HG03139 (cell line): Measurements from ENCODE around the gene IQCE.
"Not testable (repeated sequence)": the region's sequence is repeated elsewhere in the genome, so short reads cannot be mapped to it uniquely, and the experiment has no call there.

Experiments
- ATAC-seq: cut with Tn5 transposase; IDR thresholded peaks from one replicate; pipeline ENCODE4 v1.9.1; 2021; ENCODE audit not compliant: unreplicated experiment

IQCE gene

DNA sequence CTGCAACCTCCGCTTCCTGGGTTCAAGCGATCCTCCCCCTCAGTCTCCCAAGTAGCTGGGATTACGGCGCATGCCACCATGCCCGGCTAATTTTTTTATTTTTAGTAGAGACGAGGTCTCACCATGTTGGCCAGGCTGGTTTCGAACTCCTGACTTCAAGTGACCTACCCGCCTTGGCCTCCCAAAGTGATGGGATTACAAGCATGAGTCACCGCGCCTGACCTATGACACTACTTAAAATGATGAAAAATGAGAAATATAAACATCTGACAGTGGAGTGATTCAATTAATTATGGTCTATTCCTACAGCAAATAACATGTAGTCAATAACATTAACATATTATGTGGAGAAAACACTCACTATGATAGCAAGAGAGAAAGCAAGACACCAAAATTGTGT is 5.7 kb upstream of the IQCE start:
- no peak for ATAC-seq

DNA sequence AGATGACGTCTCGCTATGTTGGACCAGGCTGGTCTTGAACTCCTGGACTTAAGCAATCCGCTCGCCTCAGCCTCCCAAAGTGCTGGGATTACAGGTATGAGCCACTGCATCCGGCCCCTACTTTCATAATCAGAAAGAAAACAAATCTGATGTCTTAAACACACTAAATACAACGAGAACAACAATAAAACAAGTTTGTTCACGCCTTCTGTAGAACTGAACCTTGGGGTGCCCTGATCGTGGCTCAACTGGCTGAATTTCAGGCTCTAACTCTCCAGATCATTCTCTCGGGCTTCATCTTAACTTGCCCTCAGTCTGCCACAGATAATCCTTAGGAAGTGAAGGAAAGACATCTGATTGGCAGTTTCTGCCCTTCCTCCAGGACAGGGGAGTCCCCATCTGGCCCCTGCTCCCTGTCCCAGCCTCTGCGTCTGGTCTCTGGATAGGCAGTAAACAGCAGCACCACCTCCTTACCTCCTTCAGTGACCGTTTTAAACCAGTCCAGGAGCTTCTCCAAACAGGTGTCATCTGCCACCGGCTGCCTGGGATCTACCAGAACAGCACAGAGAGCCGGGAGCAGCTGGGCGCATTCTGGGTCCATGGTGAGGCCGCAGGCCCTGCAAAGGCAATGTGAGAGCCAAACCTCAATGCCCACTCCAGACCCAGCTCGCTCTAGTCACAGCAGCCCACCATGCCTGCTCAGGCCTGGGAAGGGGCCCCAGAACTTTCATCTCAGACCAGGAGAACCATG is 4.8 kb upstream of the IQCE start:
- ATAC-seq, result no peak

DNA sequence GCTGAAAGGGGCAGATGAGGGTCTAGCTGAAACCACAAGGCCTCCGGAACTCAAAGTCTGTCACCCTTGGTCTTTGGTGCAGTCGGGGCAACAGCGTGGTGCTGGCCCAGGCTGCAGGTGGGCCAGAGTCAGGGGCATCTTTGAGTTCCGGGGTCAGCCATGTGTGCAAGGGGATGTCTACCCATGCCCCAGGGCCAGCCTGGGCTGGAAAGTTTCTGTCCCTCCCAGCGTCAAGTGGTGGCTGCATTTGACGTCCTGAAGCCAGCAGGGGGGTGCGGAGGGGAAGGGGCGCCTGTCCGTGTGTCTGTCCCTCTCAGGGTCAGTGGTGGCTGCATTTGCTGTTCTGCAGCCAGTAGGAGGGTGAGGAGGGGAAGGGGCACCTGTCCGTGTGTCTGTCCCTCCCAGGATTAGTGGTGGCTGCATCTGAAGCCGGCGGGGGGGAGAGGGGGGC is 4.1 kb upstream of the IQCE start:
- ATAC-seq, result no peak

DNA sequence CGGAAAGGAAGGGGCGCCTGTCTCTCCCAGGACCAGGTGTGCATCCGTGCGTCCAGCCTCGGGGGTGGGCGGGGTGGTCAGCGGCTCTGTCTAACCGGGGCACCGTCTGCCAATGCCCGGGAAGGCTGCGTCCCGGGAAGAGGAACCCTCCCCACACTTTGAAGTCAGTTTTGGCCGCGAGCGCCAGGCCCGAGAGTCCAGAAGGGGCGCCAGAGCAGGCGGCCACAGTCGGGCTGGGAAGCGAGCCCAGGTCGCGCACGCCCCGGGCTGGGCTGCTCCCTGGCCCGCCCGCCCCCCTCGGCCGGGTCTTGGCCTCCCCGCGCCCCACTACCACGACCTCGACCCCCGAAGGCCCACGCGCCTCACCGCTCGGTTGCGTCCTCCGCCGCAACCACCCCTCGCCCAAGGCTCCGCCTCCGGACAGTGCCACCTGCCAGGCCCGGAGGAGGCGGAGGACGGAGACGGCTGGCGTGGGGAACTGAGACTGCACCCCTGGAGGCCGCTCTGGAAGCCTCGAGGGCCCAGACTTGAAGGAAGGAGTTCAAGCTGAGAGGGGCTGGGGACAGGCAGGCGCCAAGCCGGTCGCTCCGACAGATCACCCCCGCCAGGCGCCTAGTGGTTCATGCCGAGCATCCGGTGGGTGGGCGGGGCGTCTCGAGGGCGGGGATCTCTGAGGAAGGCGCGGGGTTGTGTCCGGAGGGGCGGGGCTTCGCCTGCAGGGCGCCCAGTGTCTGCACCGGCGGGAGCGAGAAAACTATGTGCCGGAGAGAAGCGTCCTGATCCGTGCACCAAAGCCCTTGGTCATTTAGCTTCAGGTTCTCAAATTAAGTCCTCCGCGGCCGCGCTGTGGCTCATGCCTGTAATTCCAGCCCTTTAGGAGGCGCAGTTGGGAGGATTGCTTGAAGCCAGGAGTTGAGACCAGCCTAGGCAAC is 3.4 kb upstream of the IQCE start, which contains the start of gene BRAT1:
Gene BRAT1 (minus strand): TSS at position 404 of the 932 bp plus-strand sequence. CDS start 1,093 bp downstream, outside the sequence.
- peak; percentile 66 for ATAC-seq

DNA sequence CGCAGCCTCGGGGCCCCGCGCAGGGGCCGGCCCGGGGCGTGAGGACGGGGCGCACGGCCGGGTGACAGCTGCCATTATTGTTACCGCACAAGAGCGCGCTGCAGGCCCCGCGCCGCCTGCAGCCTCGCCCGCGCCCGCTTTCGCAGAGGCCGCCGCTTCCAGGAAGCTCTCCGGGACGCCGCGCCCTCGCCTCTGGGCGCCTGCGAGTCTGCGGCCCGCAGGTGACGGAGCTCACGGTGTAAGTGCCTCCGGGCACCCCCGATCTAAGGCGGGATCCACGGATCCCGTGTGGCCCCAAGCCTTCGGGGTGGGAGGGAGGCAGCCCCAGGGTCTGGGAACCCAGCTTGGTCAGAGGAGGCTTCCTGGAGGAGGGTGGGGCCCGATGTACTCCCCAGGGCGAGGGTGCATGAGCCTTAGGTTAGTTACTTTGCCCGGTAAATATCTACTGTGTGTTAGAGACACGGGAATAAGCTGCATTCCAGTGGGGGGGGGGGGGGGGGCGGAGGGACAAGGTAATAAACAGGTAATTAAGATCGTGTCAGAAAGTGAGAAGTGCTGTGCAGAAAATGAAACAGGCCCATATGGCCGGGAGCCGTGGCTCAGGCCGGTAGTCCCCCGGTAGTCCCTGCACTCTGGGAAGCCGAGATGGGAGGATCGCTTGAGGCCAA is 638 bp downstream of the IQCE start:
- ATAC-seq, result peak; percentile 9

DNA sequence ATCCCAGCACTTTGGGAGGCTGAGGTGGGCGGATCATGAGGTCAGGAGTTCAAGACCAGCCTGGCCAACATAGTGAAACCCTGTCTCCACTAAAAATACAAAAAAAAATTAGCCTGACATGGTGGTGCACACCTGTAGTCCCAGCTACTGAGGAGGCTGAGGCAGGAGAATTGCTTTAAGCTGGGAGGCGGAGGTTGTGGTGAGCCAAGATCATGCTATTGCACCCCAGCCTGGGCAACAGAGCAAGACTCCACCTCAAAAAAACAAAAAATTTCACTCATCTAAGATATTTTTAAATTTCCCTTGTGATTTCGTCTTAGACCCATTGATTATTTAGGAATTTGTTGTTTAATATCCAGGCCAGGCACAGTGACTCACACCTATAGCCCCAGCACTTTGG is 5.2 kb downstream of the IQCE start:
- ATAC-seq, result not testable (repeated sequence)

DNA sequence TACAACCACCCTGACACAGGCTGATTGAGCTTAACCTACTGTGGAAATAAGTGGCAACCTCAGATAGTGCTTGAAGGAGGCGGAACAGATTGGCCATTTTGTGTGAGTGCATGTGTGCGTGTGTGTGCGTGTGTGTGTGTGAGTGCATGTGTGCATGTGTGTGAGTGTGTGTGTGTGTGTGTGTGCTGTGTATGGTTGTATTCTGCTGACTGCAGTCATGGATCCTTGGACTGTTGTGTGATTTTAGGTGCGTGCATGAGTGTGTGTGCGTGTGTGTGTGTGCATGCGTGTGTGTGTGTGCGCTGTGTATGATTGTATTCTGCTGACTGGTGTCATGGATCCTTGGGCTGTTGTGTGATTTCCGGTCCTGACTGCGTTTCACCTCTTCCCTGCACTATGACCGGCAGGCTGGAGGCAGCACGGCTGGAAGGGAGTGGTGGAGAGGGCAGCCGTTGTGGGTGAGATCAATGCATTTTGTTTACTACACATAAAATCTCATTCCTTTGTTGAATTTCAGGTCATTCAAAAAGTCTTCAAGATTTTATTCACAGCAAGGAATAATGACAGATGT is 6.3 kb downstream of the IQCE start:
- ATAC-seq, result no peak

DNA sequence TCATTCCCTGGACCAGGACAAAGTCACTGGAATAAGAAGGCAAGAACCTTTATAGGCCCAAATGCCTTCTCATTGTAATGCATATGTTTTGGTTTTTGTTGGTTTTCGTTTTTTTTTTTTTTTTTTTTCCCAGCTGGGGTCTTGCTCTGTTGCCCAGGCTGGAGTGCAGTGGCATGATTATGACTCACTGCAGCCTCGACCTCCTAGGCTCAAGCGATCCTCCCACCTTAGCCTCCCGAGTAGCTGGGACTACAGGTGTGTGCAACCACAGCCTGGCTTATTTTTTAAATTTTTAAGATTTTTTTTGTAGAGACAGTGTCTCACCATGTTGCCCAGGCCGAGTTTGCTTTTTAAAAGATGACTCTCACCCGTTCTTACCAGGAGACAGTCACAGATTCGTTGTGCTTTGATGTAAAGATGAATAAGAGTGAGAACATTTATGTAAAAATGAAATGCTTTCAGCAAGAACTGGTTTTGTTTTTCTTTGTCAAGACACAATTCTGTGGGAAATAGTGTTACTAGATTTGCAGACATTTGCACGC is 7.6 kb downstream of the IQCE start:
- no peak for ATAC-seq

DNA sequence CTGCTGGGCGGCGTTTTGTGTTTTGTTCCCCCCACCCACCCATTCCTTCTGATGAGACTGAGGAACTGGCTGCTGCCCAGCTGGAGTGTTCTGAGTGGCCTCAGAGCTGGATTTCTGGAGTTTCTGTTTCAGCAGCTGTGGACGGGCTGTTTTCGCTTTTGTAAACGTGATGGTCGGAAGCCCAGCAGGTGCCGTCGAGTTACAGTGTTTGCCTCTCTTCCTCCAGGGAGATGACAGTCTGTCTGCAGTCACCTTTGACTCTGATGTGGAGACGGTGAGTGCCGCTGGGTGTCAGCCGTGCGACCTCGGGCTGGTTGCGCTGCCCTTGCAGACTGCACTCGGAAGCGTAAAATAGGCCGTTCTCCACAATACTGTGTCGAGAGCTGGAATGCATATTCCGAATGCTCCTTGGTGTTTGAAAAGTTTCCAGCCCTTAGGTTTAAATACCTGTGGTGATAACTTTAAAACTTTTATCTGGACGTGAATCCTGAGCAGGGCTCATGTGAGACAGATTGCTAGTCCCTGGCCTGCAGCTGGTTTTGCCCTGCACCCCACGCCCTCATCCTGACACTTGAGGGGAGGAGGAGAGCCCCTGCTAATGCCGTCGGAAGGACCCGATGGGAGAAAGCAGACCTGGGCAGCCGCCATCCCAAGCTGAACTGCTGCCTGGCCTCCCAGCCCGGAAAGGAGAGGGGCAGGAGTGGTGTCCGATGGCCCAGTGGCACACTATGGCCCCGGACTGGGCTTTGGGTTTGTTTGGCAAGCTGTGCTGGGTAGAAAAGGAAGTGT is 8.3 kb downstream of the IQCE start:
- ATAC-seq, result no peak

DNA sequence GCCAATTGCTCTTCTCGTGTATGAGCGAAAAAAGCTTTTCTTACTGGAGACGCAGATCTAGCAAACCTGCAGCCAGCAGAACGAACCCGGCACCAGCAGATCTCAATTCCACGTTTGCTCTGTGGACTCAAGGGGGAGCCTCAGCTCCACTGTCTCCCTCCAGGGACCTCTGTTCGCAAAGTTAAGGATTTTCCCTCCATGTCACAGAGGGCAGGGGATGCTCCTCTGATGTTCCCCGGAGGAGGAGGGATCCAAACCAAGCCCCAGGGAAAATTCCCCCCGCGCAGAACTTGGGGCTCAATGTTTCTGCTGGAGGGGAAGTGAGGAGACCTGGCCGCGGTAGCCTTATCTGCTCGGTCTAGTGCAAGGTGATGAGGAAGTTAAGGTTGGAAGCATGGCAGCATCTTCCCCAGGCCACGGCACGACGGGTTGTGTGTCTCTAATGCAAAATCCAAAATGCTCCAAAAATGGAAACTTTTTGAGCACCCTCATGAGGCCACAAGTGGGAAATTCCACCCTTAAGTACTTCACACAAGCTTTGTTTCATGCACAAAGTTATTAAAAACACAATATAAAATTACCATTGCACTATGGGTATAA is 9.0 kb downstream of the IQCE start:
- ATAC-seq, result no peak

DNA sequence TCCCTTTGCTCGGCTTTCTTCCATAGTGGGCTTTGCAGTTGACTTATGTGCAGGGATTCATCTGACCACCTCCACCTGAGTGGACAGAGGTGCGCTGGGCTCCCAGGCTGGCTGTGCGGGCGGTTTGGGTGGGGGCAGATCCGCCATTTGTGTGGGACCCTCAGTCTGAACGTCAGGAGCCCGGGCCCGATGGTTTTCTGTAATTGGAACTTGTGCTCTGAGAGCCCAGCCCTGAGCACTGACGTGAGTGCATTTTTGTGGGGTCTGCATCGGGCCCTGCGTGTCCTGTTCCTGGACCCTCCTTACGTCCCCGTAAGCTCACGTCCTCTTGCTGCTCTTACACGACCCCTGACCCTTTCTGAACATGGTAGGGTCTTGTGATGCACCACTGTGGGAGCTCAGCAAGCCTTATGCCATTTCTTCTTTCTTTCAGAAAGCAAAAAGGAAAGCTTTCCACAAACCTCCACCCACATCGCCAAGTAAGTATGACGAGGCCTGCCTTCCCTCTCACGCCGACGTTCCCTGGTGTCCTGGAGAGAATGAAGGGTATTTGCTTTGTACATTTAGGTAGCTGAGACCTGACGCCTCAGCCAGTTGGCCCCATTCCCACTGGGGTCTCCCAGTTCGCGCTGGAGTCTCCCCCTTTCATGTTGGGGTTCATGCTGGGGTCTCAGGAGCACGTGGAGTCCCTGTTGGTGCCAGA is 9.9 kb downstream of the IQCE start:
- ATAC-seq, result no peak

DNA sequence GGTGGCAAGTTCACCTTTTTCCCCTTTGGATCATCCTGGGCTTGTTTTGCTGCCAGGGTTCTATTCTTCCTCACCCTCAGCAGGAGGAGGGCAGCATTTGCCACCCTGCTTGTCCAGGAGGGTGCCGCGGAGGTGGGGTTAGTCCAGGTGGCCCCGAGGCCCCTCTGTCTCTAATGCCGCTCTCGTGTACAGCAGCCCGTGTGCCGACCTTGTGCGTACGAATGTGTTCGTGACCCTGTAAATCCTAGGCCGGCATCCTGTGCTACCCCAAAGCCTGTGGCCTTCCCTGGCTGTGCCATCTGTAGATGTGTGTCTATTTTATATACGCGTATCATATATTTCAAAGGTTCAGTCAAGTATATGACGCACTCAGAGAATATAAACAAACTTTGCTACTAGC is 10.6 kb downstream of the IQCE start:
- ATAC-seq, result no peak

DNA sequence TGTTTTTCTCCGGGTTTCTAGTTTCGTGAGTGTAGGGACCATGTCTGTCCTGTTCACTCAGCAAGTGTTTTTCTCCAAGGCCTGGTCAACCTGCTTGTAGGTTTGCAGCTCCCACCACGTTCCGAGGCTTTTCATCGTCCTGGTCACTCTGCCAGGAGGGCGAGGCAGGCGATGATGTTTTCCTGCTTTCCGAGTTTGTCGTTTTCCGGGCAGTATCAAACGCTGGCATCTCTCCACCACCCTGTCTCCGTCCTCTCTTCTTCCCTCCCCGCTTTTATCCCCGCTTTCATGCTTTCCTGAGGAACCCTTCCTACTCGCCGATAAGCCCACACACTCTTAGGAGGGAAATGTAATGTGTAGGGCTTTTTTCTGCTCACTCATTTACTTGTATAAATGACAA is 11.2 kb downstream of the IQCE start:
- ATAC-seq, result no peak

DNA sequence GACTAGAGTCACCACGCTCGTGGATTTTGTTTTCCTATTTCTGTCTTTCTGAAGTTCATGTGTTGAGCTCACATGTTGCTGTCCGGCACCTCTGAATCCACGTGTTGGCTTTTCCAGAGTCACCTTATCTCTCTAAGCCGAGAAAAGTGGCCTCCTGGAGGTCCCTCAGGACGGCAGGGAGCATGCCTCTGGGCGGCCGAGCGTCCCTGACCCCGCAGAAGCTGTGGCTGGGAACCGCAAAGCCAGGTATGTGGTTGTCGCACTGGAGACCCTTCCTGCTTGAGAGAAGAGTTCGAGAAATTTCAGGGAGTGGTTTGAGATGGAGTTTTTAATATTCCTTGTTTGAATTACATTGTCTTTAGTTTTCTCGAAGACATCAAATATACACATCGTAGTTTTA is 12.6 kb downstream of the IQCE start:
- ATAC-seq, result no peak

DNA sequence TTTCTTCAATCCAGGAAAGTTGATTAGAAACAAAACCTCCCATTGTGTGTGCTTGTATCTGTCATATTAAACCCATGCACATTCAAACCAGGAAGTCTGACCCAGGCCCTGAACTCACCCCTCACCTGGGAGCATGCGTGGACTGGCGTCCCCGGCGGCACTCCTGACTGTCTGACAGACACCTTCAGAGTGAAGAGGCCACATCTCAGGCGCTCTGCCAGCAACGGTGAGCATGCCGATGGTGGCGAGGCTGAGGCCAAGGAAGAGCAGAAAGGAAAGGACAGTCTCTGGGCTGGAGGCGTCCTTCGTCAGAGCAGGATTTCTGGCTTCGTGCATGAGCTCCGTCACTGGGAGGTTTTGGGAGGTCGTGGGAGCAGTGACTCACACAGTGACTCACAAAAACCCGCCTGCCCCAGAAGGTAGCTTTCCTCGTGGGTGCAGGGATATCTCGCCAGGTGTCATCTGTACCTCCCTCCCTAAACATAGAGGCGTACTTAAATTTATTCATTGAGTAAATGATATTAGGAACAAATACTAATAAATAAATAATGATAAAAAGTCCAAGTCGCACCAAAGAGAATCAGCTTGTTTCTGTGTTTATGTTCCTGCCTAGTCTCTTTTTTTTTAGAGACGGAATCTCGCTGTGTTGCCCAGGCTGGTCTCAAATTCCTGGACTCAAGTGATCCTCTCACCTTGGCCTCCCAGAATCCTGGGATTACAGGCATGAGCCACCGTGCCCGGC is 13.5 kb downstream of the IQCE start:
- no peak for ATAC-seq

DNA sequence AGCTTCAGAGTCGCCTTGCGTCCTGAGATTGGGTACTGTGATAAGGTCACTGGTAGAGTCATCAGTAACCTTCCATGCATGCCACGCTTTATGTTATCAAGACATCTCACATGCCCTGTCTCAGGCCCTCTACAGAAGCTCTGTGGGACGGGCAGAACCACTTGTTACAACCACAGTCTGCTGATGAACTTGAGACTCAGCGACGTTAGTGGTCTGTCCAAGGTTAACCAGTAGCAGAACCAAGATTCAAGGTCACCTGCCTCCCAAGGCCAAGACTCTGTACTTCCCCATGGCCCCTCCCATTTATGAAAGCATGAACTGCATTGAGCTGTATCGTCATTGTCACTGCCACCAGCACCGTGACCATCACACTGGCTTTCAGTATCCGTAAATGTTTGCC is 15.0 kb downstream of the IQCE start:
- ATAC-seq, result no peak

DNA sequence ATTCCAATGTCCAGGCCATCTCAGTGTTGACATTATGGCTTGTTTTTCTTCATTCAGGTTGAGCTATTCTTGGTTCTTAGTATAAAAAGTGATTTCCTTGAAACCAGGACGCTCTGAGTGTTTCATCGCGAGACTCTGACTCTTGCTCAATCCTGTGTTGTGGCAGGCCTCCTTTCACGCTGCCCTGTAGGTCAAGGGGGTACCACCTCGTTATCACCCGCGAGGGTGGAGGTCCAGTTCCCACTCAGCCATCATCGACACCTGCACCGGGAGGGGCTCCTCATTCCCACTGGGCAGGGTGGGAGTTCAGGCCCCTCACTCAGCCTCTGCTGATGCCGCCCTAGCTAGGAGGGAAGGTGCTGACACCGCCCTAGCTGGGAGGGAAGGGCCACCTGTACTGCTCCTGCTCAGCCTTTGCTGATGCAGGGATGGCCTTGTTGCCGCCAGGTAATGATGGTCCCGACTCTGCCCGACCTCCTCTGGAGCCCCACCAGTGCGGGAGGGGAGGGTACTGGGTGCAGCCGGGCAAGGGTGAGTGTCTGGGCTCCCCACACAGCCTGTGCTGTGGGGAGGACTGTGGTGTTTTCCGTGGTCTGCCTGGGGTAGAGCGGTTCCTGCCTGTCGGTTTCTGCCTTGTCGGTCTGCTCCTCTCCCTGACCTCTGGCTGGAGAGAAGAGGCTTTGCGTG is 16.4 kb downstream of the IQCE start:
- ATAC-seq, result no peak
